PC-9 (cell line): ENCODE measurements around the gene BCAT1. TPM values are rescaled to one million over a fixed set of nuclear protein-coding genes. Genes with fewer than 3 reads are reported as not detected.

Source experiments
- BruUV-seq: library from RNA; stranded (reverse); fragments of 400-500 nt; replicated peaks from 2 replicates; lab custom pipeline; 2021; lab: Mats Ljungman, UMichigan
- CTCF ChIA-PET: fragments of 300-600 bp; sonication (Branson Sonifier 250); formaldehyde crosslinking; loops from one replicate; lab custom pipeline; 2022; ENCODE audit warnings: antibody characterized with exemption; lab: Charles Lee
- POLR2A ChIA-PET: fragments of 300-600 bp; sonication (Branson Sonifier 250); formaldehyde crosslinking; loops from one replicate; lab custom pipeline; 2022; ENCODE audit warnings: antibody characterized with exemption; ENCODE audit not compliant: unreplicated experiment; lab: Charles Lee
- DNase-seq, 2 experiments: peaks; one replicate each; pipeline versions ENCODE4 v3.0.0 to v3.0.0-alpha.2; 2015 to 2022; ENCODE audit warnings: mixed read lengths in 1 of 2
- H2AFZ ChIP-seq: fragments of 200-600 bp; sonication (generic); 2 replicates; pipeline ENCODE4 v1.8.1; 2017; ENCODE audit warnings: antibody characterized with exemption
- H3F3A ChIP-seq: fragments of 200-600 bp; sonication (generic); 2 replicates; pipeline ENCODE4 v1.8.1; 2017; ENCODE audit warnings: antibody characterized with exemption, mild to moderate bottlenecking, low read depth; ENCODE audit not compliant: insufficient read depth
- H3K27ac ChIP-seq: fragments of 200-600 bp; sonication (generic); 2 replicates; pipeline ENCODE4 v1.6.1; 2016; ENCODE audit warnings: mixed run types
- H3K27me3 ChIP-seq: fragments of 200-600 bp; sonication (generic); 2 replicates; pipeline ENCODE4 v1.6.1; 2016; ENCODE audit warnings: low read depth, mixed run types; ENCODE audit not compliant: insufficient read depth
- H3K36me3 ChIP-seq: fragments of 200-600 bp; sonication (generic); 2 replicates; pipeline ENCODE4 v1.6.1; 2016; ENCODE audit warnings: low read depth, mixed run types
- H3K4me1 ChIP-seq: fragments of 200-600 bp; sonication (generic); replicated peaks from 2 replicates; pipeline ENCODE4 v1.6.1; 2016; ENCODE audit warnings: mixed run types; ENCODE audit not compliant: insufficient read depth
- H3K4me2 ChIP-seq: fragments of 200-600 bp; sonication (generic); 2 replicates; pipeline ENCODE4 v1.6.1; 2017; ENCODE audit warnings: mixed run types
- H3K4me3 ChIP-seq: fragments of 200-600 bp; sonication (generic); 2 replicates; pipeline ENCODE4 v1.6.1; 2016; ENCODE audit warnings: mixed run types
- H3K79me2 ChIP-seq: fragments of 200-600 bp; sonication (generic); 2 replicates; pipeline ENCODE4 v1.6.1; 2017; ENCODE audit warnings: low read depth, mixed run types
- H3K9me2 ChIP-seq: fragments of 200-600 bp; sonication (generic); 2 replicates; pipeline ENCODE4 v1.8.1; 2017; ENCODE audit warnings: mild to moderate bottlenecking; ENCODE audit not compliant: insufficient read depth
- H3K9me3 ChIP-seq: fragments of 200-600 bp; sonication (generic); 2 replicates; pipeline ENCODE4 v1.8.1; 2016; ENCODE audit warnings: low read depth; ENCODE audit not compliant: insufficient read depth
- H4K20me1 ChIP-seq: fragments of 200-600 bp; sonication (generic); 2 replicates; pipeline ENCODE4 v1.8.1; 2017; ENCODE audit not compliant: insufficient read depth
- CTCF ChIP-seq: fragments of 200-600 bp; sonication (generic); conservative IDR thresholded peaks from 2 replicates; pipeline ENCODE4 v1.6.1; 2017; ENCODE audit warnings: mixed run types, antibody characterized with exemption, mild to moderate bottlenecking, moderate library complexity
- EZH2 ChIP-seq: fragments of 200-600 bp; sonication (generic); IDR thresholded peaks from 2 replicates; pipeline ENCODE4 v1.8.0; 2017; ENCODE audit warnings: antibody characterized with exemption, low read depth
- intact Hi-C: fragments of 100-400 bp; cut with micrococcal nuclease; formaldehyde crosslinking; loops from one replicate; pipeline ENCODE4 v1.10.0; 2022; ENCODE audit not compliant: unreplicated experiment
- total RNA-seq: library from RNA; stranded (reverse); gene quantifications from 2 replicates; pipeline ENCODE4 v1.2.3, GENCODE V29; 2021

BCAT1 gene
- total RNA-seq, 1 experiment from 2014 or later: 78.6 TPM

- ChIA-PET CTCF (no interaction called here), POLR2A (no interaction called here)
- Histone ChIP-seq H3K9me2 (no peaks in the 10 kb centered on the region), H3K4me2 (no peak overlapping the region), H3K36me3 (no peaks in the 10 kb centered on the region), H3K79me2 (no peaks in the 10 kb centered on the region), H3K4me1 (no peaks in the 10 kb centered on the region), H3K27me3 (peaks cover 8% of the 10 kb centered on the region; the same call in 1 of the 2 replicates), H4K20me1 (no peaks in the 10 kb centered on the region), H3K27ac (no peak overlapping the region), H3K9me3 (no peaks in the 10 kb centered on the region), H3F3A (no peaks in the 10 kb centered on the region), H3K4me3 (no peak overlapping the region), H2AFZ (no peak overlapping the region)
- BruUV-seq: no TSS peak
- intact Hi-C loops: no loop called here
- no peak for TF ChIP-seq CTCF
- TF ChIP-seq EZH2: no peak
- no peak for DNase-seq
Measured at GRCh38 chr12:24764712-24765111, 184.2 kb downstream of the BCAT1 start.

DNA sequence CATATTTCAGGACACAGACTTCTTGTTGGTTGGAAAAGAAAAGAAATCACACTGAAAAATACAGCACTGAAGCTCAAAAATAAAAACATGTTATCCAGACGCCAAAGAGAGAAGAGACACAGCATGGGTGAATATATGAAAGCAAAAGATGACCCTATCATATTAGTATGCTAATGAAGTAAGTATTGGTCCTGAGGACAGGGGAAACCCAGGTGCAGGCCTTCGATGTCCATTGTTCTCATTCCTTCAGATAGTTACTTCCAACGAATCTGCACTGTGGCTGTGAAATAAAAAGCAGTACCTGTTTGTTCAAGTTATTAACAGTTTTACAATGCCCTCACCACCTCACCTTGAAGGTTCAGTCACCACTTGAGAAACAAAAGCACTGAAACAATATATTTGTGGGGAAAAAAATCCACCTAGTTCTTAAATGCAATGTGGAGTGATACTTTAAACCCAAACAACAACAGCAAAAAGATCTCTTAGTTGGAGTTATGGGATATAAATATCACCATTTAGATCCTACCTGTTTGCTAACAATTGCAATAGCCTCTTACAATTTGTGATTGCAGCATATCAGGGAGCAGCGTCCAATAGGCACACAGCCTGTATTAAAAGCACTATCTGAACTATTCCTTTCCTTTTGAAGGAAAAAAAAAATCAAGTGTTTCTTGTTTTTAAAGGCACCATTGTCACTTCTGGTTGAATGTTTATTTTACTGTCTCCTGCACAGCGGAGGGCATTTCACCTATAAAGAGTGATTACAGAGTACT is 188.1 kb downstream of the BCAT1 start:
- Histone ChIP-seq H3F3A (no peaks in the 10 kb centered on the region), H3K4me1 (no peaks in the 10 kb centered on the region), H3K9me3 (no peaks in the 10 kb centered on the region), H2AFZ (no peak overlapping the region), H3K27me3 (peaks cover 8% of the 10 kb centered on the region; the same call in 1 of the 2 replicates), H3K4me2 (no peak overlapping the region), H3K79me2 (no peaks in the 10 kb centered on the region), H3K36me3 (no peaks in the 10 kb centered on the region), H4K20me1 (no peaks in the 10 kb centered on the region), H3K27ac (no peak overlapping the region), H3K9me2 (no peaks in the 10 kb centered on the region), H3K4me3 (no peak overlapping the region)
- DNase-seq: no peak
- BruUV-seq: no TSS peak
- TF ChIP-seq CTCF (no peak), EZH2 (no peak)
- intact Hi-C loops: no loop called here
- CTCF ChIA-PET: no interaction called here
- POLR2A ChIA-PET: no interaction called here

- H3K4me2 ChIP-seq: no peak overlapping the region
- H4K20me1 ChIP-seq: no peaks in the 10 kb centered on the region
- no peak for TF ChIP-seq EZH2
- no peak for TF ChIP-seq CTCF
- H3K27me3 ChIP-seq: peaks cover 8% of the 10 kb centered on the region; the same call in 1 of the 2 replicates
- ChIA-PET CTCF (no interaction called here), POLR2A (no interaction called here)
- no peaks in the 10 kb centered on the region for H3K9me3 ChIP-seq
- H3K27ac ChIP-seq: no peak overlapping the region
- H3F3A ChIP-seq: no peaks in the 10 kb centered on the region
- H3K9me2 ChIP-seq: no peaks in the 10 kb centered on the region
- H2AFZ ChIP-seq: no peak overlapping the region
- no TSS peak for BruUV-seq
- H3K4me1 ChIP-seq: no peaks in the 10 kb centered on the region
- no peaks in the 10 kb centered on the region for H3K79me2 ChIP-seq
- intact Hi-C loops: no loop called here
- no peaks in the 10 kb centered on the region for H3K36me3 ChIP-seq
- no peak overlapping the region for H3K4me3 ChIP-seq
- no peak for DNase-seq
Measured at GRCh38 chr12:24760162-24760561, 188.7 kb downstream of the BCAT1 start.

Other genes with a start within 250 kb of the BCAT1 start
- 2.4 and 2.9 TPM in 2 replicates for gene DNAI7, start 246.1 kb upstream of the BCAT1 start, total RNA-seq
- gene ETFRF1, start 246.1 kb upstream of the BCAT1 start, total RNA-seq: 11.6 and 15.9 TPM in 2 replicates